ENCODE results near the gene SPACDR. TPM values are rescaled to one million over a fixed set of nuclear protein-coding genes. Genes with fewer than 3 reads are reported as not detected.
"Not testable (repeated sequence)": the region's sequence is repeated elsewhere in the genome, so short reads cannot be mapped to it uniquely, and the experiment has no call there.

Gene SPACDR, protein sequence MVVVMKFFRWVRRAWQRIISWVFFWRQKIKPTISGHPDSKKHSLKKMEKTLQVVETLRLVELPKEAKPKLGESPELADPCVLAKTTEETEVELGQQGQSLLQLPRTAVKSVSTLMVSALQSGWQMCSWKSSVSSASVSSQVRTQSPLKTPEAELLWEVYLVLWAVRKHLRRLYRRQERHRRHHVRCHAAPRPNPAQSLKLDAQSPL
- 0.99 TPM for polyA plus RNA-seq (2013, experiment 1 of 2; ENCODE audit: insufficient read length)
- 0.66 TPM for polyA plus RNA-seq (2013, experiment 2 of 2; ENCODE audit: insufficient read length)

DNA sequence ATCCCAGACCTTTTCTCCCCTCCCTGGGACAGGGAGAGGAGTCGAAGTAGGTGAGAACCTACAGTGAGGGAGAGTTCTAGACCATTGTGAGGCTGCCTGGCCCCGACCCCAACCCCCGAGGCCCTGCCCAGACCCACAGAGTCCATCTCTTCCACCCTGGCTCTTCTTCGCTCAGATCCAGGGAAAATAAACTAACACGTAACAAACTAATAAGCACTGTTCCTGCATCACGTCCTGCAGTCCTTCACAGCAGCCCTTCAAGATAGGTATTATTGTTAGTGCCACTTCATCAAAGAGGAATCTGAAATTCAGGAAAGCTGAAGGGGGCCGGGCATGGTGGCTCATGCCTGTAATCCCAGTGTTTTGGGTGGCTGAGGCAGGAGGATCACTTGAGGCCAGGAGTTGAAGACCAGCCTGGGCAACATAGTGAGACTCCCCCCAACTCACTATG is at the start of gene SPACDR:
TSS of gene SPACDR (minus strand) at position 51 of the 451 bp plus-strand sequence. CDS start 235 bp downstream, outside the sequence.
- peak; percentile 66 for DNase-seq

DNA sequence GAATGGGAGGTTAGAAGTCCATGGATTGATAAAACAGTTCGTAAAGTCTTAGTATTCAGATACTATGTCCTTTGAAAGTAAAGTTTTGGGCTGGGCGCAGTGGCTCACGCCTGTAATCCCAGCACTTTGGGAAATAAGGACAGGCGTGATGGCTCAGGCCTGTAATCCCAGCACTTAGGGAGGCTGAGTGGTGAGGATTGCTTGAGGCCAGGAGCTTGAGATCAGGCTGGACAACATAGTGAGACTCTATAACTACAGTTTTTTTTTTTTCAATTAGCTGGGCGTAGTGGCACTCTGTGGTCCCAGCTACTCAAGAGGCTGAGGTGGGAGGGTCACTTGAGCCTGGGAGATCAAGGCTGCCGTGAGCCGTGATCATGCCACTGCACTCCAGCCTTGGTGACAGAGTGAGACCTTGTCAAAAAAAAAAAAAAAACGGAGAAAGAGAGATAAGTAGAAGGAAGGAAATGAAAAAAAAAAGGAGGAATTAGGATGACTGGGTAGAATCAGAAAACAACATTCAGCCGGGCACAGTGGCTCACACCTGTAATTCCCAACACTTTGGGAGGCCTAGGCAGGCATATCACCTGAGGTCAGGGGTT is 49.3 kb upstream of the SPACDR start:
- DNase-seq, result no peak

DNA sequence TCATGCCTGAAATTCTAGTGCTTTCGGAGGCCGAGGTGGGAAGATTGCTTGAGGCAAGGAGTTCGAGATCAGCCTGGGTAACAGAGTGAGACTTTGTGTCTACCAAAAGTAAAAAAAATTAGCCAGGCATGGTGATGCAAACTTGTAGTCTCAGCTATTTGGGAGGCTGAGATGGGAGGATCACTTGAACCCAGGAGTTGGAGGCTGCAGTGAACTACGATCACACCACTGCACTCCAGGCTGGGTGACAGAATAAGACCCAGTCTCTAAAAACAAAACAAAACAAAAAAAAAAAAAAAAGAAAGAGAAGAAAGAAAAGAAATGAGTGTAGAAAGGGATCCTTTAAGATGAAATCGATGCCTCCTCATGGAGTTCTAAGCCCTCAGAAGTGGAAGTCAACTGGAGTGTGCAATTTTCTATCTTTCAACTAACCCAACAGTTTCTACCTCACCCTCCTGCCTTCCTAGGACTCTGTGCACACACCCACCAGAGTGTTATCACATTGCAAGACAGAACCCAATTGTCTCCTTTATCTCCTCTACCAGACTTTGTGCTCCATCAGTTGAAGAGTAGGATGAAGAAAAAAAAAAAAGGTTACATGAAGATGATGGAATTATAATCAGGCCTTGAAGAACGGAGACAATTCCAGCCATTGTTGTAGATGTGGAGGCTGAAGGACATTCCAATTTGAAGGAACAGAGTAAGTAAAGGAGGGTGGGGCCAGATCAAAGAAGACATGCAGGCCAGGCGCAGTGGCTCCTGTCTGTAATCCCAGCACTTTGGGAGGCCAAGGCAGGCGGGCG is 46.6 kb upstream of the SPACDR start:
- no peak for DNase-seq

DNA sequence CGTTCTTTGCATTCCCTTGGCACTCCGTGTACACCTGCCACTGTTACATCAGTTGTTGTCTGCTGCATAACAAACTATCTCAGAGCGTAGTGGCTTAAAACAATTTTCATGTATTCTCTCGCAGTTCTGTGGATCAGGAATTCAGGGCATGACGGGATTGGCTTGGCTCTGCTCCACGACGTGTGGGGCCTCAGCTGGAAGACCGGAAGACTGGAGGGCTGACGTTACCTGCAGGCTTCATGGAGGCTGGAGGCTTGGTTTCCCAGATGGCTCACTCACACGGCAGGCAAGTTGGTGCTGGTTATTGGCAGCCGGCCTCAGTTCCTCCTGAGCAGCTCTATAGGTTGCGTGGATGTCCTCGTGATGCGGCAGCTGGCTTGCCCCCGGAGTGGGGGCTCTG is 45.2 kb upstream of the SPACDR start:
- DNase-seq, result peak; percentile 86

DNA sequence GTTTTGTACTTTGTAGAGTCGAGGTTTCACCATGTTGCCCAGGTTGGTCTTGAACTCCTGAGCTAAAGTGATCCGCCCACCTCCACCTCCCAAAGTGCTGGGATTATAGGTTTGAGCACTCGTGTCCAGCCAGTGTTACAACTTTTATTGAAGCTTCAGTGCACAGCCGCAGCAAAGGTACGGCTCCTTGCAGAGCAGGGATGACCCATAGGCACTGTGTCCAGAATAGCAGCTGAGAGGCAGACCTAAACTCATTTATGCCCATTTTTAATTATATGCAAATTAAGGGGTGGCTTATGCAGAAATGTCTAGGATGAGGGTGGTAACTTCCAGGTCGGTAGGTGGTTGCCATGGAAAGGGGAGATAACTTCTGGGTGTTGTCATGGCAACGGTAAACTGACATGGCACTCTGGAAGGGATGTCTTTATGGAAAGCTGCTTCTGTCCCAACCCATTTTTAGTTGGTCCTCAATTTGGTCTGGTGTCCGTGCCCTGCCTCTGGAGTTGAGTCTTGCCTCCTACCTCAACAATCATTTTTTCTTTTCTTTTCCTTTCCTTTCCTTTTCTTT is 42.4 kb upstream of the SPACDR start:
- DNase-seq, result no peak

DNA sequence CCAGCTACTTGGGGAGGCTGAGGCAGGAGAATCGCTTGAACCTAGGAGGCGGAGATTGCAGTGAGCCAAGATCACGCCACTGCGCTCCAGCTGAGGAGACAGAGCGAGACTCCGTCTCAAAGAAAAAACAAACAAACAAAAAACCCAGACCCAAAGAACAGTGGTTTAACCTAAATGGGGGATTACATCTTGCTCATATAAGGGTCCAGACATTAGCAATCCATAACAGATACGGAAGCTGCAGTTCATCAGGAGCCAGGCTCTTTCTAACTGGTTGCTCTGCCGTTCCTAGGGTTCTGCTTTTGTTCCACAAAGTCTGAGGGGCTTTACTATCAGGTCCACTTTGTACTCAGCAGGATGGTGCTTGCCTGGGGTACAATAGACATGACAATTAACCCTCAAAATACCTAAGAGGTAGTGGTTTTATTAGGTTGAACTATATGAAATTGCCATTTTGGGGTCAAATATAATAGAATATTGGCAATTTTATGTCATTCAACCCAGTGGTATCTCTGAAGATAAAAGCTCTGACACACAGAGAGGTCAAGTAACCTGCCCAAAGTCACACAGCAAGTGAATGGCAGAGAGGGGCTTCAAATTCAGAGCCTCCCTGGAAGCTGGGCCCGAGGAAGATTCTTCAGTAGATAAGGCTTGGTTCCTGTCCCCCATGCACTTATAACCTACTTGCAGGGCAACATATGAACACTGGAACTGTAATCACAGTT is 41.0 kb upstream of the SPACDR start:
- DNase-seq, result no peak

DNA sequence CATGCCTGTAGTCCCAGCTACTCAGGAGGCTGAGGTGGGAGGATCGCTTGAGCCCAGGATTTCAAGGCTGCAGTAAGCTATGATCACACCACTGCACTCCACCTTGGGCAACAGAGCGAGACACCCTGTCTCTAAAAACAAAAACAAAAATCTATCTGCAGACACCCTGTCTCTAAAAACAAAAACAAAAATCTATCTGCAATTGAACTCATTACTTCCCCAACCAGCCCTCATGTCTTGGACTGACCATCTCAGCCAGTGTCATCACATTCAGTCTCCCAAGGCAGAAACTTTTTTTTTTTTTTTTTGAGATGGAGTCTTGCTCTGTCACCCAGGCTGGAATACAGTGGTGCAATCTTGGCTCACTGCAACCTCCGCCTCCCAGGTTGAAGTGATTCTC is 40.0 kb upstream of the SPACDR start:
- not testable (repeated sequence) for DNase-seq

DNA sequence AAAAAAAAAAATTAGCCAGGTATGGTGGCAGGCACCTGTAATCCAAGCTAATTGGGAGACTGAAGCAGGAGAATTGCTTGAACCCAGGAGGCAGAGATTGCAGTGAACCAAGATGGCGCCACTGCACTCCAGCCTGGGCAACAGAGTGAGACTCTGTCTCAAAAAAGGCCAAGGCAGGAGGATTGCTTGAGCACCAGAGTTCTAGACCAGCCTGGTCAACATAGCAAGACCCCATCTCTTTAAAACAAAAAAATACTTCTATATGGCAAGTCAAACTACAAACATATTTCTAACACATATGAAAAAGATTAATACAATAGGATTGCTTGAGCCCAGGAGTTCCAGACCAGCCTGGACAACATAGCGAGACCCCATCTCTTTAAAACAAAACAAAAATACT is 36.7 kb upstream of the SPACDR start:
- DNase-seq, result not testable (repeated sequence)

DNA sequence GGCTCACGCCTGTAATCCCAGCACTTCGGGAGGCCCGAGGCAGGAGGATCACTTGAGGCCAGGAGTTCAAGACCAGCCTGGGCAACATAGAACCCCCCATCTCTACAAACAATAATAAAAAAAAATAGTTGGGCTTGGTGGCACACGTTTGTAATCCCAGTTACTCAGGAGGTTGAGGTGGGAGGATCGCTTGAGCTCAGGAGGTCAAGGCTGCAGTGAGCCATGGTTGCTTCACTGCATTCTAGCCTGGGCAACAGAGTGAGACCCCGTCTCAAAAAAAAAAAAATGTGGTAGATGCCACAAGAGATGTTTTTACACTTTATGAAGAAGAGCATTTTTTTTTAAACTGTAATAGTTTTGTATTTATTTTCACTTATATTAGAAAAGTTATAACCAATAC is 32.4 kb upstream of the SPACDR start:
- DNase-seq, result no peak

DNA sequence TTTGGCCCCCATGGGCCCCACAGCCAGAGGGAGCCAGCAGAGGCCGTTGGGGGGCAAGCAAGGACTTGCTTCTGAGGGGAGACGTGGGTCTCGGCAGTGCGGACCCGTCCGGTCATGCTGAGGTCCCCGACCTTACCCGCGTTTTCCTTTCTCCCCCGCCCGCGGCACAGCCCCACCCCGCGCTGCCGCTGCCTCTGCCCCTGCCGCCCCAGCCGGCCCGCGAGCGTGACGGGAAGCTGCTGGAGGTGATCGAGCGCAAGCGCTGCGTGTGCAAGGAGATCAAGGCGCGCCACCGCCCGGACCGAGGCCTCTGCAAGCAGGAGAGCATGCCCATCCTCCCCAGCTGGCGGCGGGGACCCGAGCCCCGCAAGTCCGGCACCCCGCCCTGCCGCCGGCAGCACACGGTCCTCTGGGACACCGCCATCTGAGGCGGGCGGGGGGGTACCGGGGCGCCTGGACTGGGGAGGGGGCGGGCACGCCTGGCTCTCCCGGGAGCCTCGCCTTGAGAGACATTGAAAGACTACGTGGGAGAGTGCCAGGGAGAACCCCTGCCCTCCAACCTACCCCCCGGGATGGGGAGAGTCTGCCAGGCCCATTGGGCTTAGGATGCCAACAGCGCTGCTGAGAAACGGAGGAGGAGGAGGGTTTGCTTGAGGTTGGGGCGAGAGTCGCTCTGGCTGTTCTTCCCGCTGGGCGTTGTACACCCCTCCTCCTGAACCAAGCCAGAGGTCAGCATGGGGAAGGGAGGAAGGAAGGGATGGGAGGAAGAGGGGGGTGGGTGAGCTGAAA is 29.6 kb upstream of the SPACDR start:
- no peak for DNase-seq

DNA sequence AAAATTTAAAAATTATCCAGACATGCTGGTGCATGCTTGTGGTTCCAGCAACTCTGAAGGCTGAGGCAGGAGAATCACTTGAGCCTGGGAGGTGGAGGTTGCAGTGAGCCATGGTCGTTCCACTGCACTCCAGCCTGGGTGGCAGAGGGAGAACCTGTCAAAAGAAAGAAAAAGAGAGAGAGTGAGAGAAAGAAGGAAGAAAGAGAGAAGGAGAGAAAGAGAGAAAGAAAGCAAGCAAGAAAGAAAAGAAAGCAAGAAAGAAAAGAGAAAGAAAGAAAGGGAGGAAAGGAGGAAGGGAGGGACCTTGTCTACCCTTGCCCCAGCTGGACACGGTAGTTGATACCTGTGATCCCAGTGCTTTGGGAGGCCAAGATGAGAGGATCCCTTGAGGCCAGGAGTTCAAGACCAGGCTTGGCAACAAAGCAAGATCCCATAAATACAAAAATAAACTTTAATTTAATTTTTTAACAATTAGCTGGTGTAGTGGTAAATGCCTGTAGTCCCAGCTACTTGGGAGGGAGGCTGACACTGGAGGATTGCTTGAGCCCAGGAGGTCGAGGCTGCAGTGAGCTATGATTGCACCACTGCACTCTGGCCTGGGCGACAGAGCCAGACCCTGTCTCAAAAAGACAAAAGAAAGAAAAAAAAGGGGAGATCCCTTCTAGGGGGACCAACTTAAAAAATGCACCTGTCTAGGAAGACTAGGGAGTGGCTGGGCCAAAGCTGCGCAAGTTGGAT is 28.8 kb upstream of the SPACDR start:
- DNase-seq, result no peak

DNA sequence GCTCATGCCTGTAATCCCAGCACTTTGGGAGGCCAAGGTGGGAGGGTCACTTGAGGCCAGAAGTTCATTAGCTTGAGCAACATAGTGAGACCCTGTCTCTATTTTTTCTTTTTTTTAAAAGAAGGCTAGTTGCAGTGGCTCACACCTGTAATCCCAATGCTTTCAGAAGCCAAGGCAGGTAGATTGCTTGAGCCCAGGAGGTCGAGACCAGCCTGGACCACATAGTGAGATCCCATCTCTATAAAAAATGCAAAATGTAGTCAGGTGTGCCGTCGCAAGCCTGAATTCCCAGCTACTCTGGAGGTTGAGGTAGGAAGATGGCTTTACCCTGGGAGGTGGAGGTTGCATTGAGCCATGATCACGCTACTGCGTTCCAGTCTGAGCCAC is 27.1 kb upstream of the SPACDR start:
- no peak for DNase-seq

DNA sequence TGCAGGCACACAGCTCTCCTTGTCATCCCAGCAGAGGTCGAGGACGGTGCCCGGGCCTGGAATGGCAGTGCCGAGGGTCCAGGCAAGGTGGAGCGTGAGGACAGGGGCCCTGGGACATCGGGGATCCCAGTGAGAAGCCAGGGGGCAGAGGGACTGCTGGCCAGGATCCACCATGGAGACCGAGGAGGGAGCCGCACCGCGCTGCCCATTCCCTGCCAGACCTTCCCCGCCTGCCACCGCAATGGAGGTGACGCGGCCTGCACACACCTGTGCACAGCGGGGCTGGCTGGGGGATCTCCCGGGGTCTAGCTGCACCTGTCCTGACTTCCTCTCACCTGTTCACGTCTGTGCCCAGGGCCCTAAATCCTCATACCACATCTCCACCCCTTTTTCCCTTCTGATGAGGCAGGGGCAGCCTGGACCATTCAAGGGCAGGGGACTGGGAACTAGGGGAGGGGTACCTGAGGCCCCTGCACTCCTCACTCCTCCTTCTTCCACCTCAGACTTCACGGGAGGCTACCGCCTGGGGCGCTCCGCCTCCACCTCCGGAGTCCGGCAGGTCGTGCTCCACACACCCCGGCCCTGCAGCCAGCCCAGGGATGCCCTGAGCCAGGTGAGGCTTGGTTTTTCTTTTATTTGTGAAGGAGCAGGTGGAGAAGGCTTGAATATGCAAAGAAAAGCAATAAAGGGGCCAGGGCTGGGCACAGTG is 26.6 kb upstream of the SPACDR start:
- no peak for DNase-seq

DNA sequence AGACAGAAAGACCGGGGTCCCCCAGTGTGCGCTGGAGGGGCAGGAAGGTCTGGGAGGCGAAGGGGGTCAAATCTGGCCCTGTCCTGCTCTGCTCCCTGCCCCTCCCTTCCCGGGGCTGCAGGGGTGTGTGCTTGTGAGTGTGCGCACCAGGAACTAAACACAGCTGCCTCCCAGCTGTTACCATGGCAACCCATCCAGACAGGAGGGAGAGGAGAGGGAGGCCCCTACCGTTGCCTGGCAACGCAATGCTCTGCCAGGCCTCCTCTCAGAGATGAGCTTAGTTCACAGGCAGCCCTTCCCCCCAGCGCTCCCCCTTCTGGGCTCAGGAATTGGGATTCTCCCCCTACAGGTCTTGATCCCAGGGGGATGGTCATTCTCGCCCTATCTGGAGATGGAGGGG is 25.8 kb upstream of the SPACDR start:
- peak; percentile 93 for DNase-seq

DNA sequence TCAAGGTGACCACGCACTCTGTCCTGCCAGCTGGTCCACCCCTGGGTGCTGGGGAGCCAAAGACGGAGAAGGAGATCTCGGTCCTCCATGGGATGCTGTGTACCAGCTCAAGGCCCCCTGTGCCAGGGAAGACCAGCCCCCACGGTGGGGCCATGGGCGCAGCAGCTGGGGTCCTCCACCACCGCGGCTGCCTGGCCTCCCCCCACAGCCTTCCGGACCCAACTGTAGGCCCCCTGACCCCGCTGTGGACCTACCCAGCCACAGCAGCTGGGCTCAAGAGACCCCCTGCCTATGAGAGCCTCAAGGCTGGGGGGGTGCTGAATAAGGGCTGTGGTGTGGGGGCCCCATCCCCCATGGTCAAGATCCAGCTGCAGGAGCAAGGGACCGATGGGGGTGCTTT is 25.1 kb upstream of the SPACDR start:
- no peak for DNase-seq

DNA sequence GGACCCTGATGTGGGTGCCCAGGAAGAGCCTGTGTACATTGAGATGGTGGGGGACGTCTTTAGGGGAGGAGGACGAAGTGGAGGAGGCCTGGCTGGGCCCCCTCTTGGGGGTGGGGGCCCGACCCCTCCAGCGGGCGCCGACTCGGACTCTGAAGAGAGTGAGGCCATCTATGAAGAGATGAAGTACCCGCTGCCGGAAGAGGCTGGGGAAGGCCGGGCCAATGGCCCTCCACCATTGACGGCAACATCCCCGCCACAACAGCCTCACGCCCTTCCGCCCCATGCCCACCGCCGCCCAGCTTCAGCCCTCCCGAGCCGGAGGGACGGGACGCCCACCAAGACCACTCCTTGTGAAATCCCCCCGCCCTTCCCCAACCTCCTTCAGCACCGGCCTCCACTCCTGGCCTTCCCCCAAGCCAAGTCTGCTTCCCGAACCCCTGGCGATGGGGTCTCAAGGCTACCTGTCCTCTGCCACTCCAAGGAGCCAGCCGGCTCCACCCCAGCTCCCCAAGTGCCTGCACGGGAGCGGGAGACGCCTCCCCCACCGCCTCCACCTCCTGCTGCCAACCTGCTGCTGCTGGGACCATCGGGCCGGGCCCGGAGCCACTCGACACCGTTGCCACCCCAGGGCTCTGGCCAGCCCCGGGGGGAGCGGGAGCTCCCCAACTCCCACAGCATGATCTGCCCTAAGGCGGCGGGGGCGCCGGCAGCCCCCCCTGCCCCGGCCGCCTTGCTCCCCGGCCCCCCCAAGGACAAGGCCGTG is 24.5 kb upstream of the SPACDR start:
- no peak for DNase-seq

DNA sequence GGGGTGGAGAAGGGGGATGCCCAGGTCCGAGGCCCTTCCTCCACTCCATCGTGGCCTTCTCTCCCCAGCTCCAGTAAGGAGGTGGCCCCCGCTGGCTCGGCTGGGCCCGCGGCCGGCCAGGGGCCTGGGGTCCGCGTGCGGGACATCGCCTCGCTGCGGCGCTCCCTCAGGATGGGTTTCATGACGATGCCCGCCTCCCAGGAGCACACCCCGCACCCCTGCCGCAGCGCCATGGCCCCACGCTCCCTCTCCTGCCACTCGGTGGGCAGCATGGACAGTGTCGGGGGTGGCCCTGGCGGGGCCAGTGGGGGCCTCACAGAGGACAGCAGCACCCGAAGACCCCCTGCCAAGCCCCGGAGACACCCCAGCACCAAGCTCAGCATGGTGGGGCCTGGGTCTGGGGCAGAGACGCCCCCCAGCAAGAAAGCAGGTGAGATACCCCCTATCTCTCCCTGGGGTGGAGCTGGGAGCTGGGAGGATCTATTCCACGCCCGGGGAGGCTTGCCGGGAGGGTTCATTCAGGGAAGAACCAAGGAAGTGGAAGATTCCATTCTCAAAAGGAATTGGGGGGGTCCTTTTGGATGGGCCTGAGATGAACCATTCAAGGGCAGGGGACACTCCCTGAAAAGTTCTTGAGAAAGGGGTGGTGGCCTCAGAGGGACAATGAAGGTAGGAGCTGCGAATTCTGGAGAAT is 22.8 kb upstream of the SPACDR start:
- DNase-seq, result peak; percentile 55

DNA sequence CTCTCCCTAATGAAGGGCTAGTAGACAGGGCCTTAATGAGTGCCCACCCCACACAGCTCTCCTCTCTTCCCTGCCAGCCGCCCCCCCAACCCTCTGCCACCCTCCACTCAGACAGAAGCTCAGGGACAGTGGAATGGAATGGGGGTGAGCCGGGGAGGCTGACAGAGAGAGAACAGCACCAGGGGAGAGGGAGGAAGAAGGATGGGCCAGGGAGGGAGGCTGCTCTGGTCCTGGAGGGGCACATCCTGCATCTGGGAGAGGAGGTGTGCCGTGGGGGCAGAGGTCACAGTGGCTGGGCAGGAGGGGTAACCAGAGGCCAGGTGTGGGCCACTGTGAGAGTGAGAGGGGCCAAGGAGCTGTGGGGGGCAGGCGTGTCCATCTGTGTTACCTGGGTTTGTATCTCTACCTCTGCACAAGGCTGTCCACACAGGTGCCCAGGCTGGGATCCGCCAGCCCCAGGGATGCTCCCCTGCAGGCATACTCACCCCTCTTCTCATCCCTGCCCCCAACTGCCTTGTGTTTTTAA is 22.1 kb upstream of the SPACDR start:
- no peak for DNase-seq

DNA sequence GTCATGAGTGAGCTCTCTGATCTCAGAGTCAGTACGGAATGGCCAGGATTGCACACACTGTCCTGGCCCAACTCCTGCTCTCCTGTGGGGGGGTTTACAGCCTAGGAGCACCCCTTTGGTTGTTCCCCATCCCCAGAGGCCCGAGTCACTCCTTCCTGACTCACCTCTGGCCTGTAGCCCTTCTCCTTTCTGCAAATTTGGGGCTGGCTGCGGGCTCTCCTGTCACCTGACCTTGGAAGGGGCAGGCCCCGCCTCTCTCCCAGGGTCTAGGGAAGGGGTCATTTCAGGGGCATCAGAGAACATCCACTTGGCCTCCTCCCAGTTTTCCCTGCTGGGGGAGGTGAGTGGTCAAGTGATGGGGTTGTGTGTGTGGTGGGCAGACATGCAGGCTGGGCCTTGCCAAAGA is 21.4 kb upstream of the SPACDR start:
- DNase-seq, result no peak

Measured in fibroblast of skin of back (primary cell).